ENCODE measurements around the gene NCOA7.

NCOA7 gene

GRCh38 chr6:125807293-125807692, 16.5 kb downstream of the NCOA7 start:
- no peak for FAIRE-seq
- no peak for TF ChIP-seq POLR2A (IDR thresholded peaks at IDR 0.05; ENCODE audit: low read depth, low read length)
- DNase-seq (ENCODE audit: insufficient read length, low spot score) = no peak

DNA sequence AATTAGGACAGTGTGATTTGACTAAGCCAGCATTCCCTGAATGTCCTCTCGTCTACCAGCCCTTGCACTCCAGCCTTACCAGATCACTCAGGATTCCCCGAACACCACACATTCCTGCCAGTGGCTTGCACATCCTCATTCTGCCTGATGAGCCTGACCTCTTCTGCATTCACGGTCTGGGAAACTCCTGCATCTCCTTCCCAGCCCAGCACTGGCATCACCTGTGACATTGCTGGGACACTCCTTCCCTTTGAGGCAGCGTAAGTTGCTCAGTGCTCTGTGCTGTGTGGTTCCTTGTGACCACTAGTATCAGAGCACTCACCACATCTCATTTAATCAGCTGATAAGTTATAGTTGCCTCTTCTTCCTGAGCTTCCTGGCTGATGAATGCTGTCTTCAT, 17.3 kb downstream of the NCOA7 start:
- no peak for FAIRE-seq

DNA sequence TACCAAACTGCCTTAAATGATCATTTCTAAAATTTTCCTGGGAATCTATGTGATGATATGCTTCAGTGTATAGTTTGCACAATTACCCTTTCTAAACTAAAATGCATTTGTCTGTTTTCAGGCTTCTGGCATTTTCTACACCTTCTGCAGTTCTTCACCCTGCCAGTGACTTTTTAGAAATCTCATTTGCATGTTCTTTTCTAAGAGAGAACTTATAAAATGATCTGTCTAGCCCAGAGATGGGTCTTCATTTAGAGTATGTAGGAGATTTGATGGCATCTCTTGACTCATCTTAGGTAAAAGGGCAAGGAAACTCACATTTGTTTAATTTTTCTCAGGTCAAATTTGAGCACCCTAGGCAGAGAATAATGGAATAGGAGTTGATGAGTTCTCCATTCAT, 17.8 kb downstream of the NCOA7 start:
- DNase-seq (ENCODE audit: insufficient read length, low spot score) = no peak
- no peak for TF ChIP-seq POLR2A (IDR thresholded peaks at IDR 0.05; ENCODE audit: low read depth, low read length)
- no peak for FAIRE-seq

More for the DNA sequence above, 17.3 kb downstream of the NCOA7 start:
- no peak for TF ChIP-seq POLR2A (IDR thresholded peaks at IDR 0.05; ENCODE audit: low read depth, low read length)
- DNase-seq (ENCODE audit: insufficient read length, low spot score) = no peak

GRCh38 chr6:125809570-125810170, 18.9 kb downstream of the NCOA7 start:
- TF ChIP-seq POLR2A (IDR thresholded peaks at IDR 0.05; ENCODE audit: low read depth, low read length) = no peak
- no peak for DNase-seq (ENCODE audit: insufficient read length, low spot score)
- FAIRE-seq = no peak

DNA sequence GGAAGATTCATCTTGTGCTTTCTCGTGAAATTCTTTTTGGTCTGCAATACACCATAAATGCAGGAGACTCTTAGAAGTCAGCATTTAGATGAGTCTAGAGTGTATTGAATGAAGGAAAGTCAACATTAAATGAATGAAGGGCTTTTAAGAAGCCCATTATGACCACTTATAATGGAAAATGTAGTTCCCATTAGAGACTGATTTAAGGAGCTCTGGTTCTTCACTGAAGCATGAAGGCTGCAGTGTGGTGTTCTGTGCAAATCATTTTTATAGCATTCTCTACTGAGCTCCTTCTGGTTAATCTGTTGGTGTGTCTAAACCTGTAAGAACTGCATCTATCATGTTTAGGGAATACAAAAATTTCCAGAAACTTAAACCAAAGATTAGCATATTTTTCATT, 19.7 kb downstream of the NCOA7 start:
- TF ChIP-seq POLR2A (IDR thresholded peaks at IDR 0.05; ENCODE audit: low read depth, low read length) = no peak
- no peak for DNase-seq (ENCODE audit: insufficient read length, low spot score)
- FAIRE-seq = no peak

DNA sequence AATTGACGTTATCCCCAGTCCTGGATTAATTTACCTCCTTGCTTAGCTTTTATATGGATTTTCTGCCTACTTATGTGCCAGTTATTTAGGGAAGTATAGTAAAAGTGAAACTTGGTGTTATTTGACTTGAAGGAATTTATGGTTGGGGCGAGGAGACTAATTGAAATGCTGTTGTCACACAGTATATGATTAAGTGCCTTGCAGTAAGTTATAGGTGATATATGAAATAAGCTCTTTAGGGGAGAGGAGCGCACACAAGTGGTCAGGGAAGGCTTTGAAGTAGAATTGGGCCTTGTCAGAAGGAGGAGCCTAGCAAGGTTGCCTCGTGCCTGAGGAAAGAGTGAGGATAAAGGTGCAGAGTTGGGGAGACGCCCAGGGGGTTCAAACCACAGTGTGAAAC, 20.5 kb downstream of the NCOA7 start:
- no peak for DNase-seq (ENCODE audit: insufficient read length, low spot score)
- no peak for FAIRE-seq
- no peak for TF ChIP-seq POLR2A (IDR thresholded peaks at IDR 0.05; ENCODE audit: low read depth, low read length)

- DNase-seq (ENCODE audit: insufficient read length, low spot score) (peak; percentile 13), FAIRE-seq (peak; percentile 93)
- no peak for TF ChIP-seq POLR2A (IDR thresholded peaks at IDR 0.05; ENCODE audit: low read depth, low read length)
These were observed 21.9 kb downstream of the NCOA7 start for GRCh38 chr6:125812394-125813292.

- TF ChIP-seq POLR2A (IDR thresholded peaks at IDR 0.05; ENCODE audit: low read depth, low read length) = no peak
- FAIRE-seq (no peak), DNase-seq (ENCODE audit: insufficient read length, low spot score) (no peak)
These were observed 23.7 kb downstream of the NCOA7 start for GRCh38 chr6:125814481-125814880.

DNA sequence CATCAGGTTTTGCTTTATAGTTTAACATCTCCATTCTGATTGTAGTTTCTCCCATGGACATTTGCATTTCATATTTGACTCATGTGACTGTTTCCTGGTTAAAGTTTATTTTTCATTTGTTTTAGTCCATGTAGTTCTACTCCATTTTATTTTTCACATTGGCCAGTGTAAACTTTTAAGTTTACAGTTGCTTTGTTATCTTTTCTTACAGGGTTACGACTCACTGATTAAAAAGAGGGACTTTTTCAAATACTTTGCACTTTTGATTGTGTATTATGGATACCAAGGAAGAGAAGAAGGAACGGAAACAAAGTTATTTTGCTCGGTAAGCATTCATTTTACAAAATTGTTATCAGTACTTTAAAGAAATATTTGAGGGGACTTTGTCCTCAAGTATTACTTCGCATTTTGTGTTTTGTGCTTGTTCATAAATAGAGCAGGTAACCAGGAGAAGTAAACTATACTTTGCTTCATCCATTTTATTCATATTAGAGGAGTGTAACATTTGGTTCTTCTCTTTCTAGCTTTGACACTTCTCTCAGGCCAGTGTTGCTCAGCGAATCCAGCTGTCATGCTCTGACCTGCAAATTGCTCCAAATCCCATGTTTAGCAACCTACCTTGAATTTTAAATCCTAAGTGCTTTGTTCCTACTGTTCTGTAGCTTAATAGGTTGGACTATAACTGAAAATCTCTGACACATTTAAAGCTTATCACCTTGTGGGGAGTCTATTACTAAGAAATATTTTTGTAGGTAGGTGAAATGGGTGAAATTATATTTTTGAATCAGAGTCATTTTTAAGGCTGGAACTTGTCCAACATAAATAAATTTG, 24.5 kb downstream of the NCOA7 start:
- no peak for TF ChIP-seq POLR2A (IDR thresholded peaks at IDR 0.05; ENCODE audit: low read depth, low read length)
- FAIRE-seq = no peak
- no peak for DNase-seq (ENCODE audit: insufficient read length, low spot score)

DNA sequence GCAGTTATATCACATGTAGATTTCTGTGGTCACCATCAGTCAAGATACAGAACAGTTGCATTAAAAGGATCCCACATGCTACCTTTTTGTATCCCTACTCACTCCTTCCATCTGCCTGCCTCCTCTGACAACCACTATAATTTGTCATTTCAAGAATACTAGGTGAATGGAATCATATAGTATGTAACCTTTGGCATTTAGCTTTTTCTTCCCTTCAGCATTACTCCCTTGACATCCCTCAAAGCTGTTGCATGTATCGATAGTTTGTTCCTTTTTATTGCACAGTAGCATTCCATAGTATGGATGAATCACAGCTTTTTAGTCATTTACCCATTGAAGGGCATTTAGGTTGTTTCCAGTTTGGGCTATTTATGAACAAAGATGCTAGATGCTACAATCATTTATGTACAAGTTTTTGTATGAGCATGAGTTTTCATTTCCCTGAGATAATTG, 26.1 kb downstream of the NCOA7 start:
- FAIRE-seq (no peak), DNase-seq (ENCODE audit: insufficient read length, low spot score) (no peak)
- no peak for TF ChIP-seq POLR2A (IDR thresholded peaks at IDR 0.05; ENCODE audit: low read depth, low read length)

GRCh38 chr6:125818225-125818657, 27.5 kb downstream of the NCOA7 start:
- DNase-seq (ENCODE audit: insufficient read length, low spot score) (no peak), FAIRE-seq (no peak)
- no peak for TF ChIP-seq POLR2A (IDR thresholded peaks at IDR 0.05; ENCODE audit: low read depth, low read length)

GRCh38 chr6:125818772-125819260, 28.1 kb downstream of the NCOA7 start:
- FAIRE-seq = no peak
- no peak for DNase-seq (ENCODE audit: insufficient read length, low spot score)

DNA sequence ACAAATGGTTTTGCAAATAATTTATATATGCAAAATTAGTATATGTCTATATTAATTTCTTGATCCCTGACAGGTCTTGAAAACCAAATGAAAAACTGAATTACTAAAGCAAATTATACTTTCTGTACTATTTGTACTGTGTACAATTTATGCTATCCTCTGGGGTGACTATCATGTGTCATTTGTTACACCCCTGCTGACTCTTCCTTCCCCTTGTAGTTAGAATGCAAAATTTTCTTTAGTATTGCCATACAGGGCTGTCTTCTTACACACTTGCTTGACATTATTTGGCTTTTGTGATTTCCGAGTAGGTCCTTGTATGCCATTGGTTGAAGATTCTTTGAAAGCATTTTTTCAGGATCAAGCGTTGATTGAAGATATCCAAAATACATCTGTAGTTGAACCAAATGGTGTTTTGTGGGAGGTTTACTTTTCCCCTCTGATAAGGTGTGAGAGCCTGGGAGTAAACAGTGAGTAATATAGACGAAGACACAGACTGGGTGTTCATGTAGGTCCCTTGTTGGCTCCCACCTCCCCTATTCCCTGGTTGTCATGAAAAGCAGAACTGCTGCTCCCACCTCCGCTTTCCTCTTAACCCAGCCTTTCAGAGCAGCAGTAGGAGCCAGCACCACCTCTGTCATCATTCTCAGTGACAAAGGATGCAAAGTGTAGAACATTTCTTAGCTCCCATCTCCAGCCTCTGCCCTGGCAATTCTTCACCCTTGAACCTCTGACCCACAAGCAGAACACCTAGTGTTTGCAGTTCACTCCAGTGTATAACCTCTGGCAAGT, 29.0 kb downstream of the NCOA7 start:
- DNase-seq (ENCODE audit: insufficient read length, low spot score) (no peak), FAIRE-seq (no peak)
- no peak for TF ChIP-seq POLR2A (IDR thresholded peaks at IDR 0.05; ENCODE audit: low read depth, low read length)

More at GRCh38 chr6:125818772-125819260, 28.1 kb downstream of the NCOA7 start:
- TF ChIP-seq POLR2A (IDR thresholded peaks at IDR 0.05; ENCODE audit: low read depth, low read length) = no peak
